Activated CD4-positive, alpha-beta T cell treated with anti-CD3 and anti-CD28 coated beads, Interleukin-2, amount 50 U/mL, for 16 hours (primary cell): ENCODE data around the gene NCAM1.
A peak's percentile ranks its signal among the peaks of the same experiment; 100 is the strongest.
"Not testable (repeated sequence)": the region's sequence is repeated elsewhere in the genome, so short reads cannot be mapped to it uniquely, and the experiment has no call there.

Experiments
- DNase-seq: peaks from one replicate; pipeline ENCODE4 v3.0.0-alpha.2; 2020

Gene NCAM1

GRCh38 chr11:113286509-113287497 lies 325.6 kb downstream of the NCAM1 start:
- no peak for DNase-seq

GRCh38 chr11:113287801-113288200 lies 326.6 kb downstream of the NCAM1 start:
- DNase-seq = no peak

GRCh38 chr11:113288286-113288863 lies 327.2 kb downstream of the NCAM1 start:
- DNase-seq = no peak

GRCh38 chr11:113289431-113290187 lies 328.4 kb downstream of the NCAM1 start:
- peak; percentile 60 for DNase-seq

GRCh38 chr11:113293936-113294335 lies 332.7 kb downstream of the NCAM1 start:
- DNase-seq = no peak

GRCh38 chr11:113295993-113296392 lies 334.8 kb downstream of the NCAM1 start:
- DNase-seq = no peak

GRCh38 chr11:113296447-113297205 lies 335.4 kb downstream of the NCAM1 start:
- no peak for DNase-seq

GRCh38 chr11:113298496-113298895 lies 337.3 kb downstream of the NCAM1 start:
- not testable (repeated sequence) for DNase-seq

GRCh38 chr11:113304916-113305315 lies 343.7 kb downstream of the NCAM1 start:
- no peak for DNase-seq

- DNase-seq = peak; percentile 79
Observed at GRCh38 chr11:113305440-113306336, 344.5 kb downstream of the NCAM1 start.

- DNase-seq = no peak
Observed at GRCh38 chr11:113308601-113309000, 347.4 kb downstream of the NCAM1 start.

- DNase-seq = no peak
Observed at GRCh38 chr11:113311536-113311935, 350.3 kb downstream of the NCAM1 start.

- no peak for DNase-seq
Observed at GRCh38 chr11:113313601-113314000, 352.4 kb downstream of the NCAM1 start.

- DNase-seq = no peak
Observed at GRCh38 chr11:113314065-113314388, 352.8 kb downstream of the NCAM1 start.

GRCh38 chr11:113314389-113315301 lies 353.4 kb downstream of the NCAM1 start, which contains the start of gene TTC12:
Gene TTC12, plus strand, starts transcription at chr11:113314583. Its CDS starts 1,675 bp downstream, at chr11:113316258.
- DNase-seq = peak; percentile 94

- no peak for DNase-seq
Observed at GRCh38 chr11:113315811-113316210, 354.6 kb downstream of the NCAM1 start.

GRCh38 chr11:113316256-113316655 lies 355.0 kb downstream of the NCAM1 start:
- no peak for DNase-seq

- no peak for DNase-seq
Observed at GRCh38 chr11:113317339-113317738, 356.1 kb downstream of the NCAM1 start.

GRCh38 chr11:113319085-113319484 lies 357.9 kb downstream of the NCAM1 start:
- no peak for DNase-seq

GRCh38 chr11:113322158-113322557 lies 360.9 kb downstream of the NCAM1 start:
- DNase-seq = no peak
